Measurements from ENCODE around the gene MYH11. TPM values are rescaled to one million over a fixed set of nuclear protein-coding genes. Genes with fewer than 3 reads are reported as not detected.

Gene MYH11
- total RNA-seq, 1 donor, result under 0.01 TPM

DNA sequence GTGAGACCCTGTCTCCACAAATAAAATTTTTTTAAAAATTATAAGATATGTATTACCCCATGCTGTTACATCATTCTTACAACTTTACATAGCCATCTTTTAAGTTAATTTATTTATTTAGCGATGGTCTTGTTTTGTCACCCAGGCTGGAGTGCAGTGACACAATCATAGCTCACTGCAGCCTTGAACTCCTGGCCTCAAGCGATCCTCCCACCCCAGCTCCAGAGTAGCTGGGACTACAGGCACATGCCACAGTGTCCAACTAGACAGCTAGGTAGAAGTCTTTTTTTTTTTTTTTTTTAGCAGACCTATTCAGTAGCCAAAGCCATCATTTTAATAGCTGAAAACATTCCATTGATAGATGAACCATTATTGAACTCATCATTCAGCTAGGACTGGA is 114.1 kb downstream of the MYH11 start:
- DNase-seq (ENCODE audit: low read depth), result no peak
- TF ChIP-seq, protein P1, sequence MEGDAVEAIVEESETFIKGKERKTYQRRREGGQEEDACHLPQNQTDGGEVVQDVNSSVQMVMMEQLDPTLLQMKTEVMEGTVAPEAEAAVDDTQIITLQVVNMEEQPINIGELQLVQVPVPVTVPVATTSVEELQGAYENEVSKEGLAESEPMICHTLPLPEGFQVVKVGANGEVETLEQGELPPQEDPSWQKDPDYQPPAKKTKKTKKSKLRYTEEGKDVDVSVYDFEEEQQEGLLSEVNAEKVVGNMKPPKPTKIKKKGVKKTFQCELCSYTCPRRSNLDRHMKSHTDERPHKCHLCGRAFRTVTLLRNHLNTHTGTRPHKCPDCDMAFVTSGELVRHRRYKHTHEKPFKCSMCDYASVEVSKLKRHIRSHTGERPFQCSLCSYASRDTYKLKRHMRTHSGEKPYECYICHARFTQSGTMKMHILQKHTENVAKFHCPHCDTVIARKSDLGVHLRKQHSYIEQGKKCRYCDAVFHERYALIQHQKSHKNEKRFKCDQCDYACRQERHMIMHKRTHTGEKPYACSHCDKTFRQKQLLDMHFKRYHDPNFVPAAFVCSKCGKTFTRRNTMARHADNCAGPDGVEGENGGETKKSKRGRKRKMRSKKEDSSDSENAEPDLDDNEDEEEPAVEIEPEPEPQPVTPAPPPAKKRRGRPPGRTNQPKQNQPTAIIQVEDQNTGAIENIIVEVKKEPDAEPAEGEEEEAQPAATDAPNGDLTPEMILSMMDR (IDR thresholded peaks at IDR 0.05; ENCODE audit: insufficient read depth, low read depth, low read length), result no peak
- H3K4me3 ChIP-seq (ENCODE audit: low read depth, low read length), result no peak overlapping the region

DNA sequence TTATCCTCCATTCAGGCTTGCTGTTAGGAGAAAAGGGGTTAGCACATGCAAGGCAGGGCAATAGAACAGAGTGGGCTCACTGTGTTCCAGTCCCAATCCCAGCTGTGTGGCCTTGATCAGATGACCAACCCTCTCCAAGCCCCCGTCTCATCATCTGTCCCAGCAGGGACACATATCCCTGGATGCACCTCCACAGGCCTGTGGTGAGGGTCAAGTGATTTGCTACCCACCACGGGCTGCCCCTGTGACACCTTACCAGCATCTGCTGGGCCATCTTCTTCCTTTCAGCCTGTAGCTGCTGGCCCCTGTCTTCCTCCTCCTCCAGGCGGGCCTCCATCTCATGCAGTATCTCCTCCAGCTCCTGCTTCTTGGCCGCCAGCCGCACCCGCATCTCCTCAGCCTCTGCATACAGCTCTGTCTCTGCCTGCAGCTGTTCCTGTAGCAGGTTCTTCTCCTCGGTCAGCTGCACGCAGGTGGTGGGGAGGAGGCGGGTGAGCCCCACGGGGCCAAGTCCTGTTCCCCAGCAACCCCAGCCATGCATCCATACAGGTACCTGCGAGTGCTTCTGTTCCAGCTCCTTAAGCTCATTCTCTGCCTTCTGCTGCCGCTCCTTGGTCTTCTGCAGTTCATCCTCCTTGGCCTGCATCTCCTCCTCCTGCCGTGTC is 115.5 kb downstream of the MYH11 start:
- H3K4me3 ChIP-seq (ENCODE audit: low read depth, low read length), result no peak overlapping the region
- DNase-seq (ENCODE audit: low read depth), result no peak
- TF ChIP-seq, protein P1 (IDR thresholded peaks at IDR 0.05; ENCODE audit: insufficient read depth, low read depth, low read length), result no peak

DNA sequence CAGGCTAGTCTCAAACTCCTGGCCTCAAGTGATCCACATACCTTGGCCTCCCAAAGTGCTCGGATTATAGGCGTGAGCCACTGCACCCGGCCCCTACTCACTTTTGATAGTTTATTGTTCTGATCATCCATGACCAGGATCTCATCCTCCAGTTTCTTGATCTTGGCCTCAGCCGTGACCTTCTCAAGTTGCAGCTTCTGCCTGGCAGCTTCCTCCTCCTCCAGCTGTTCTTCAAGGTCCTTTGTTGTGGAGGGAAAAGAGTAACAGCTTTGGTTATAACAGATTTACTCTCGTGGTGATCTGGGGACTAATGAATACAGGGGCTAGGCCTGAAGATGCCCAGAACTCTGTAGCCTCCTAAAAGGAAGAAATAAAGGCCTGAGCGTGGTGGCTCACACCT is 116.9 kb downstream of the MYH11 start:
- no peak for DNase-seq (ENCODE audit: low read depth)
- H3K4me3 ChIP-seq (ENCODE audit: low read depth, low read length), result no peak overlapping the region
- TF ChIP-seq, protein P1 (IDR thresholded peaks at IDR 0.05; ENCODE audit: insufficient read depth, low read depth, low read length), result no peak

DNA sequence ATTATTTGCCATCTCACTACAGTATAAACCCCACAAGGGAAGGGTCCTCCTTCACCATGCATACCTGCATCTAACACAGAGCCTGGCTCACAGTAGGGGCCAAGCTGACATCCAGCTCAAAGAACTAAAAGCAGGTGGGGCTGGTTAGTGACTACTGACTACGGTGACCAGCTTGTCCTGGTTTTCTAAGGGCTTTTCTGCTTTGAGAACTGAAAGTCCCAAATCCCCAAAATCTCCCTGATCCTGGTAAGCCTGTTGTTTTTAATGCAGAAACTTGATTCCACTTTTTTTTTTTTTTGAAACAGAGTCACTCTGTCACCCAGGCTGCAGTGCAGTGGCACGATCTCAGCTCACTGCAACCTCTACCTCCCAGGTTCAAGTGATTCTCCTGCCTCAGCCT is 117.4 kb downstream of the MYH11 start:
- TF ChIP-seq, protein P1 (IDR thresholded peaks at IDR 0.05; ENCODE audit: insufficient read depth, low read depth, low read length), result no peak
- no peak for DNase-seq (ENCODE audit: low read depth)
- H3K4me3 ChIP-seq (ENCODE audit: low read depth, low read length), result no peak overlapping the region

DNA sequence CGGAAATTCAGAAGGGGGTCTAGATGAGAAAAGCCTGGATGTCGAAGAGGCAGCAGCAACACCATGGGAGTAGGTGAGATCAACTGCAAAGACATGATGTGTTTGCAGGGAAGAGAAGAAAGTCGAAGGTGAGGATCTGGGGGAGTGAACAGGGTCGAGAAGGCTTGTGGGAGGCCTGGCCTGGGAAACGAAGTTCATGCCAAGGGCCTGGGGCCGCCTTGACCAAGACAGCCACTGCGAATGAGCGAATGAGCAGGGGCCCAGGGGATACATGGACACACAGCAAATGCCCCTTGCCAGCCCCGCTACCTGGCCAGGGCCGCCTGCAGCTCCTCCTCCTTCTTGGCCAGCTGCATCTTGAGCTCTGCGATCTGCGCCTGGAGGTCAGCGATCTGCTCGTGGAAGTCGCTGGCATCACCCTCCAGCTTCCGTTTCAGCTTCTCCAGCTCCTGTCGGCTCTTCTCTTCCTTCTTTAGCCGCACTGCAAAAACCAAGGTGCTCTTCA is 119.6 kb downstream of the MYH11 start:
- H3K4me3 ChIP-seq (ENCODE audit: low read depth, low read length), result no peak overlapping the region
- TF ChIP-seq, protein P1 (IDR thresholded peaks at IDR 0.05; ENCODE audit: insufficient read depth, low read depth, low read length), result no peak
- no peak for DNase-seq (ENCODE audit: low read depth)

DNA sequence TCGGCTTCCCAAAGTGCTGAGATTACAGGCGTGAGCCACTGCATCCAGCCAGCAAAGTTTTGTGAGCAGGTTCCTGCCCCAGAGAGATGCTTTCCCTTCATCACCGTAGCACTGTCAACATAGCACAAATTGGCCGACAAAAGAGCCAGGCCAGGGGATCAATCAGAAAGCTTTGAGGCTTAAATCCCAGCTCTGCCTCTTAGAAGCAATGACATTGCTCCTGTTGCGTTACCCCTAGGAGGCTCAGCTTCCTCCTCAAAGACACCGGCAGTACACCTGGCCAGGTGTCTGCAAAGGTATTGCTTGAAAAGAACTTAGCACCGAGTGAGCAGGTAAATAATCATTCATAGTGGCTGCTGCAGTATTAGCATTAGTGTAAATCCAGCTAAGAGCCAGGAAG is 120.3 kb downstream of the MYH11 start:
- TF ChIP-seq, protein P1 (IDR thresholded peaks at IDR 0.05; ENCODE audit: insufficient read depth, low read depth, low read length), result no peak
- DNase-seq (ENCODE audit: low read depth), result no peak
- no peak overlapping the region for H3K4me3 ChIP-seq (ENCODE audit: low read depth, low read length)

DNA sequence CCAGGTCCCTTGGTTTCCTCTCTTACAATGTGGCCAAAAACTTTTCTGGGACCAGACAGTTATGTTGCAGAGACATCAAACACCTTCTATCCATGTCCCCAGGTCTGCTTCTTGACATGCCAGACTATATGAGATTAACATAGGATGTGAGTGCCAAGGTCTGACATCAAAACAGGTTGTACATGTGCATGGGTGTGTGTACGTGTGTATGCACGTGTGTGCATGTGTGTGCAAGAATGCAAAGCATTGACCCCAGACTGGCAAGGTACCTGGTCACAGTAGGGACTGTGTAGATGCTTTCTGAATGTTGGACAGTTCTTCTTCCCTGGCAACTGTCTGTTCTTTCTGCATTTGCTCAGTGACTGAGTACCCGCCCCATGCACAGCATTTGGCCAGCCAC is 121.2 kb downstream of the MYH11 start:
- DNase-seq (ENCODE audit: low read depth), result no peak
- TF ChIP-seq, protein P1 (IDR thresholded peaks at IDR 0.05; ENCODE audit: insufficient read depth, low read depth, low read length), result no peak

More for the DNA sequence above, 121.2 kb downstream of the MYH11 start:
- H3K4me3 ChIP-seq (ENCODE audit: low read depth, low read length), result no peak overlapping the region
